Kidney capillary endothelial cell (primary cell): Measurements from ENCODE around the gene CIITA.
"Not testable (repeated sequence)": the region's sequence is repeated elsewhere in the genome, so short reads cannot be mapped to it uniquely, and the experiment has no call there.

Experiments
- DNase-seq: peaks from one replicate; pipeline ENCODE4 v3.0.0-alpha.2; 2018; ENCODE audit warnings: low spot score

CIITA gene

DNA sequence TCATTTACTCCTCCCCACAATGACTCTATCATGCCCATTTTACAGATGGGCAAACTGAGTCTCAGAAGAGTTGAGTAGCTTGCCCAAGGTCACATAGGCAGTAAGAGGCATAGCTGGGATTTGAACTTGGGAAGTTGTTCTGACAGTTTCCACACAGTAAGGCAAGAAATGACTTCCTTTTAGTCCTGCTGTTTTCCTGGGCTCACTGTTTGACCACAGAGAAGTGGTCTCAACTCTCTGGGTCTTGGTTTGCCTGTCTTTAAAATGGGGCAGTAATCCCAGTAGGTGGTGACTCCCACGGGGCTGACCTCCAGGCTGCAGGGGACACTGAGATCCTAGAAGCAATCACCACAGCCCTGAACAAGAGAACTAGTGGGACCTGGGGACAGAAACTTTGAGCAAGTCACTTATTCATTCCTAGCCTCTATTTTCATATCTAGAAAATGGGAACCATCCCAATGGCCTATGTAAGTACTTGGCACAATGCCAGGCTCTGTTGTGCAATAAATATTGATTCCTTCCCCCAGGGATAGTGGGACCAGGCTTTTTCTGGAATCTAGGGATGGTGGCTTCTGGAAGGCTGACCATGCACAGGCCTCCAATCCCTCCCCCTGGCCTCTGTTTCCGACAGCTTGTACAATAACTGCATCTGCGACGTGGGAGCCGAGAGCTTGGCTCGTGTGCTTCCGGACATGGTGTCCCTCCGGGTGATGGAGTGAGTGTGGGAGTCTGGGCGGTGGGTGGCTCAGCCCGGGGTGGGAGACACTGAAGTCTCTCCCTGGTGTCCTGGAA lies 44.7 kb downstream of the CIITA start:
- no peak for DNase-seq

DNA sequence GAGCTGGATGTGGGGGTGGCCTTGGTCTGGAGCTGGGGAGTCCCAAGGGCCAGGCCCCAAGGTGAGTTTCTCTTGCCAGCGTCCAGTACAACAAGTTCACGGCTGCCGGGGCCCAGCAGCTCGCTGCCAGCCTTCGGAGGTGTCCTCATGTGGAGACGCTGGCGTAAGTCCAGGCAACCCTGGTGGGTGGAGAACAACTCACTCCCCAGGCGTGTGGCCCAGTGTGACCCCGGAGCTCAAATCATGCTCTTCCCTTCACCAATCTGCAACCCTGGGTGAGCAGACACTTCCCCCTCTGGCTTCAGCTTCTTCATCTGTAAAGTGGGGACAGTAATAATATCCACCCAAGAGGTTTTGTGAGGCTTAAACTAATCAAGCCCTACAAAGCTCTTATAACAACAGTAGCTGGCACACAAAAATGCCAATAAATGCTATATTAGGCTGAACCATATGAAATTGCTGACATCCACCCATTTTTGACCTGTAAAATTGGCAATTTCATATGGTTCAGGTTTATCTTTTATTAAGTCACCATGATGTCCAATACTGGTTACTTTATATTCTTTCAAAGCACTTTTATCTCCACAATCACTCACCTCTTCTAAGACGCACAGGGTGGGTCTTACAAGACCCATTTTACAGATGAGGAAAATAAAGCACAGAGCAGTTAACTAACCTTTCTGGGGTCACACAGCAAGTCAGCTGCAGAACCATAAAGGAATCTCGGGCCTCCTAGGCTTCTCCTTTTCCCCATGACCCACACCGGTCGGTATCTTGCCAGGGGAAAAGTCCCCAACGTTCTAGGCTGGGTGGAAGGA lies 45.5 kb downstream of the CIITA start:
- DNase-seq, result no peak

DNA sequence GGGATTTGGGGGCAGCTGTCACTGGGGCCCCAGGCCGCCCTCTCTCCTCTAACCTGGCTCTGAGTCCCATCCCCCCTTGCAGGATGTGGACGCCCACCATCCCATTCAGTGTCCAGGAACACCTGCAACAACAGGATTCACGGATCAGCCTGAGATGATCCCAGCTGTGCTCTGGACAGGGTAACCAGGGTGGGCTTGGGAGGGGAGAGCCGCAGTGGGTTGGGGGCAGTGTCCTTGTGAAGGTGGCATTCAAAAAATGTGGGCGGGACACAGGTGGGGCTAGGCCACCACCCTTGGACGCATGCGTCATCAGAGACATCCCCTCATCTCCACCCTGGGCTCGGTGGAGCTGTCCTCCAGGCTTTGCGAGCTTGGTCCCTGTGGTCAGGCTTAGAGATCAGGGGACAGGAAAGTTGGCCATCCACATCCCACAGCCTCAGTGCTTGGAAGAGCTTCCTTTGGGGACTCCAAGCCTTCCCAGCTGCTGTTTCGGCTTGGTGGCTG lies 46.2 kb downstream of the CIITA start:
- no peak for DNase-seq

DNA sequence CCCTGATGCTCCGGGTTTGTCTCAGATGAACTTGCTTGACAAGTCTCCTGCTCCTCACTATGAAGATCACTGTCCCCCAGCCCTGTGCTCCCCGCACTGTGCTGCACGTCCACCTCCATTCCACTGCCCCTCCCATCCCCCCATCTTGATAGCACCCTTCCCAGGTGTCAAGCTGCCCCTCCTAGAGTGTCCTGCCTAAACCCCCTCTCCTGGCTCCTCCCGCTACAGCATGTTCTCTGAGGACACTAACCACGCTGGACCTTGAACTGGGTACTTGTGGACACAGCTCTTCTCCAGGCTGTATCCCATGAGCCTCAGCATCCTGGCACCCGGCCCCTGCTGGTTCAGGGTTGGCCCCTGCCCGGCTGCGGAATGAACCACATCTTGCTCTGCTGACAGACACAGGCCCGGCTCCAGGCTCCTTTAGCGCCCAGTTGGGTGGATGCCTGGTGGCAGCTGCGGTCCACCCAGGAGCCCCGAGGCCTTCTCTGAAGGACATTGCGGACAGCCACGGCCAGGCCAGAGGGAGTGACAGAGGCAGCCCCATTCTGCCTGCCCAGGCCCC lies 46.7 kb downstream of the CIITA start:
- DNase-seq, result no peak

DNA sequence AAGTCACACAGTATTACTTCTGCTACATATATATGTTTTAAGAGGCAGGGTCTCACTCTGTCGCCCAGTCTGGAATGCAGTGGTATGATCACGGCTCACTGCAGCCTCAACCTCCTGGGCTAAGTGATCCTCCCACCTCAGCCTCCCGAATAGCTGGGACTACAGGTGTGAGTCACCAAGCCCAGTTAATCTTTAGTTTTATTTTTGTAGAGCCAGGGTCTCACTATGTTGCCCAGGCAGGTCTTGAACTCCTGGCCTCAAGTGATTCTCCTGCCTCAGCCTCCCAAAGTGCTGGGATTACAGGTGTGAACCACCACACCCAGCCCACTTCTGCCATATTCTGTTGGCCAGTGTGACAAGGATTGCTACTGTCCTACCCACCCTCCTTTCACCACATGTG lies 48.3 kb downstream of the CIITA start:
- DNase-seq, result not testable (repeated sequence)

DNA sequence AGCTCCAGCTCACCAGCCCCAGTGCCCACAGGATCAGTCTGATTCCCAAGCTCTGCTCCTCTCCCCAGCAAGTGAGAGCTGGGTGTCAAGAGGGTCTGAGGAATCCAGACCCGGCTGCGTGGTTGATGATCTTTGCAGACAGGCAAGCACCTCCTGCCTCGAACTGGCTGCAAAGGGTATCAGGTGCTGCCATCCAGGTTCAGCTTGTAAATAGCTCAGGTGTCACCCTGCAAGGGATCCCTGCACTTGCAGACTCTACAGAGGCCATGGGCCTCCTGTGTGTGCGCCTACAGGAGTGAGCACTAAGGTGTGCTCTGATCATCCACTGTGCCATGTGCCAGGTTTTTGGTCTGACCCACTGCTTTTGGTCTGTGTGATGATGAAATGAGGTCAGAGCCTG lies 49.1 kb downstream of the CIITA start:
- DNase-seq, result no peak

DNA sequence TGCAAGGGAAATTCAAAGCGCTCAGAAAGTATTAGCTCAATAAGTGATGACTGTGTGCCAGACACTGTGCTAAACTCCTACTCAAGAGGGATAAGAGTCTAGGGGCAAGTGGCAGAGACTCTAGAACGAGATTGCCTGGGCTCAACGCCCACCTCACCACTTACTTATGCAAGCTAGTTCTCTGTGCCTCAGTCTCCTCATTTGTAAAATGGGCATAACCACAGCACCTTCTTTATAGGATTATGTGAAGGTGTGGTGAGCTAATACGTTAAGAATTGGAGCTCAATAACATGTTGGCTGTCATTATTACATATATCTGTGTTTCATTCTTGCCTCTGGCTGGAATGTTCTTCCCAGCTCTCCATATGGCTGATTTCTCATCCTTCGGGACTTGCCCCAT lies 49.9 kb downstream of the CIITA start:
- no peak for DNase-seq

DNA sequence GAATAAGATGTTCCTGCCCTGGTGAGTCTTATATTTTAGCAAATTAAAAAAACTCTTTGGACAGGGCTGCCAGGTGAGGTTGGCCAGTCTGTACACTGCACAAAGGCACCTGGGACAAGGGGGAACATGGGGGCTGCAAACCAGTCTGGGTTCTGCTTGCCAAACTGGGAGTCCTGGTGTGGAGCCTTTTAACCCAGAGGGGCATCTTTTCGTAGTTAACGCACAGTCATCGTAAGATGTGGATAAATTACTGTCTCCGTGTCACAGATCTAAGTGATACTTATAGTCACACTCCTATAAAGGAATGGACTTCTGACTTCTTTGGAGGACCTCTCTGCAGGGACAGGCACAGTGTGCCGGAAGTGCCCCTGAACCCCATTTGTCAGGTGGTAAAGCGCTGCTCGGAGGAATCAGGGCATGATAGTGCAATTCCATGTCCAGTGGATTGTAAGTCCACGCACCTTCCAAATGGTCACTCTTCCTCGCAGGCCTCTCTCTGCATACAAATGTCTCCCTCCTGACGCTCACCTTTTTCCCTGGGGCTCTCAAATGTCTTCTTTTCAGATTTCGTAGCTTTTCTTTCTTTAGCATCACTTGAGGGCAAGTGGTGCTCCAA lies 50.6 kb downstream of the CIITA start:
- DNase-seq, result no peak

DNA sequence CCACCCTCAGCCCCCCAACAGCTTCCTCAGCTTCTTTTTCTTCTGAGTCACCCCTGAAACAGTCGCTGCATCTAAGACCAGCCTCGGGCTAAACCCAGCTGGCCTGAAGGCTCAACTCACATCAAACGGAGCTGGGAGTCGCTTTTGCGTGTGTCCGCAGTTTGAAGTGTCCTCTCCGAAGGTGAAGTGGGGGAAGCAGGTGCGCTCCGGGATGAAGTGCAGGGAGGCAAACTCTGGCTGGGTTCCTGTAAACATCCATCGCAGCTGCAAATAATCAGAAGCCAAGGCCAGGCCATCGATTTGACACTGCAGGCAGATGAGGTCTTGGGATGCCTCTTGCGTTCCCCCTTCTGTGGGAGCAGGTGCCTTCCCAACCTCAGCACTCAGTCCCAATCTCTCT lies 52.1 kb downstream of the CIITA start:
- not testable (repeated sequence) for DNase-seq

DNA sequence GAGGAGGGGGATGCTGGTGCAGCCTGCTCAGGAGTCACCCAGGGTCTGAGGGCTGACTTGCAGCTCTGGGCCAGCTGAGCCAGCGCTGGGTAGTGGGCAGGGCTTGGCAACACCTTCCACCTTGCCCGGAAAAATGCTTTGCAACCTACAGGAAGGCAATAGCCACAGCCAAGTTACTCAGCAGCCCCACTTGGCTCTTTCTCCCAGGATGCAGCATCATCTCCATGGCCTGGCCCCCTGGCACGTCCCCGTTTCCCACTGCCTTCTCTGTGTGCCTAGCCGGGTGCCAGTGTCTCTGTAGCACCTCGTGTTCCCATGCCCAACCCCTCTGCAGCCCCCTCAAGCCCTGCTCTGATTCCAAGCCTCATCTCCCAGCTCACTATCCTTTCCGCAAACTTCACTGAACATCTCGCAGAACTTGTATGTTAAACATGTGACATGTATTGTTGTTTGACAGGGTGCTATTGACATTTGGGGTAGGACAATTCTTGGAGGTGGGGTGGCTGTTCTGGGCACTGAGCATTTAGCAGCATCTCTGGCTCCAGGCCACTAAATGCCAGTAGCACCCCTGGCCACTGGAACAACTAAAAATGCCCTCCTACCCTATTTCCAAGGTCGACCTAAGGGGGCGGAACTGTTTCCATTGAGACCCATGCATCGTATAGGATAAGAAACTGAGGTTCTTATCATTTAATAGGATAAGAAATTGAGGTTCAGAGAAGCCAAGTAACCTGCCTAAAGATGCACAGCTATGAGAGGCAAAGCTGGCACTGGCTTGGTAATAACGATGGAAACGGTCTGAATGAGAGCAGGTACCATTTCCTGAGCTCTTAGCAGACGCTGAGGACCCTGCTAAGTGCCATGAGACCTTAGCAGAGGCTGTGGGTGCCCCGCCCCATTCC lies 53.1 kb downstream of the CIITA start:
- no peak for DNase-seq

DNA sequence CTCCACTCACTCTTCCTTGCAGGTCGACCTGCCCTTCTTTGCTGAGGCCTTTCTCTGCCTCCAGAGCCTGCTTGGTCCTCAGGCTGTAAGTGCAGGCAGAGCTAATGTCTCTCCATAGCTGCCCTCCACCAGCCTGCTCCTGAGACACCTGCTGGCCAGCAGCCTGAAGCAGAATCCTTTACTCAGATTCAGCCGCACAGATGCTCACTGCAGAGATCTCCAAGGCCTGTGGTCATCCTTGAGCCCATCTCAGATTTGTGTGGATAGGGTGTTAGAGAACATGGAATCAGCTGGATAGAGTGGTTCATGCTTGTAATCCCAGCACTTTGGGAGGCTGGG lies 53.7 kb downstream of the CIITA start:
- no peak for DNase-seq

DNA sequence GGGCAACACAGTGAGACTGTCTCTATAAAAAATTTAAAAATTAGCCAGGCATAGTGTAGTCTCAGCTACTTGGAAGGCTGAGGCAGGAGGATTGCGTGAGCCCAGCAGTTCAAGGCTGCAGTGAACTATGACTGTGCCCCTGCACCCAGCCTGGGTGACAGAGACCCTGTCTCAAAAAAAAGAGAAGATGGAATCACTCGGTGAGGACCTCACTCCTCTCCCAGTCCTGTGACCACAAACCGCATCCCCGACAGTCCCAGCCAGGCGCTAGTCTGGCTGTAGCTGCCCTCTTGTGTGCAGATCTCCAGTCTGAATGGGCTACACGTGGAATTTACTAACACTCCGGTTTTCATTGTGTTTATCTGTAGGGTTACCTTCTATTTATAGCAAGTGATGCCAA lies 54.1 kb downstream of the CIITA start:
- no peak for DNase-seq

DNA sequence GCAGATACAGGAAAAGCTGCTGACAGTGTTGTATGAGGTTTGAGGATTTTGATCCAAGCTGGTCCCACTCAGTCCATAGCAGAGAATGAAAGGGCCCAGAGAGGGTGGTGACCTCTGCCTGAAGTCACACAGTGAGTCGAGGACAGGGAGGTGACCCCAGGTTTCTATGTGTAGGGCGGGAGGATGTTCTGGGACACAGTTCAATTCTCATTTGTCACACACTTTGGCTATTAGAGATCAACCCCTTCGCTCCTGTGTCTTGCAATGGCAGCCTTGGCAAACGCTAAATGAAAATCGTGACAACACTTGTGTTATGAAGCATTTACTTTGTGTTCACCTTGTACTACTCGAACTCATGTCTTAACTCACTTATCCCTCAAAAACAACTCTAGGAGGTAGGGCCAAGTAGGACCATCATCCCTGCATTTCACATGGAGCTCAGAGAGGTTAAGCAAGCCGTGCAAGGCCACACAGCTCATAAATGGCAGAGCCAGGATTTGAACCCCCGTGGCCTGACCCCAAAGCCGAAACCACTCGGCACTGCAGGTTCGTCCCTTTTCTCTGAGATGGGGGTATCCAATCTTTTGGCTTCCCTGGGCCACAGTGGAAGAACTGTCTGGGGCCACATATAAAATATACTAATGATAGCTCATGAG lies 55.1 kb downstream of the CIITA start:
- DNase-seq, result no peak

DNA sequence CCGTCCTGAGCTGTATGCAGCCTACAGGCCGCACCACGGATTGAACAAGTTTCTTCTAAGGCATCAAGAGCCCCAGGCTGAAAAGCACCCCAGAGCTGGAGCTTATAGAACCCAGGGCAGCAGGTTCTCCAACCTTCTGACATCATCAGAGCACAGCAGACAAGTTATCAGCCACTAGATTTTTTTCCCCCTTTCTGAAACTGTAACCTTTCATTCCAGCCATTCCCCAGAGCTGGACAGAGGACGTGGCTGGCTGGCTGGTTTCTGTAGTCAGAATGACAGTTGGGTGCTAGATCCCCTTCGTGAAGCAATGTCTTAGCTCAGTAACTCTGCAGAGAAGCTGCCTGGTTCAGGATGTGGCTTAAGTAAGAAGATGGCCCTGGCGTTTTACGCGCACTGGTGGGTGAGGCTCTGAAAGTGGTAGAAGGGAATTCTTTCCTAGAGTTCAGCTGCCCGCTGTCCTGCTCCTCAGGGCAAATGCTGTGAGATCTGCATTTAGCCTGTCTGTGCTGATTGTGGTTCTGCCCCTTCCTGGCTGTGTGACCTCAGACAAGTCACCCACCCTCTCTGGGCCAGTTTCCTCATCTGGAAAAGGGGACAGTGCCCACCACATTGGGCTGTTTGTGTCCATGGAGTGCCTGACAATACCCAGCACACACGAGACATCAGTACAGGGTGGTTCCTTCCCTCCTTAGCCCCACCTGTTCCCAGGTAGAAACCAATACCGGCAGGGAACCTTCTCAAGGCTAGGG lies 56.1 kb downstream of the CIITA start:
- no peak for DNase-seq

DNA sequence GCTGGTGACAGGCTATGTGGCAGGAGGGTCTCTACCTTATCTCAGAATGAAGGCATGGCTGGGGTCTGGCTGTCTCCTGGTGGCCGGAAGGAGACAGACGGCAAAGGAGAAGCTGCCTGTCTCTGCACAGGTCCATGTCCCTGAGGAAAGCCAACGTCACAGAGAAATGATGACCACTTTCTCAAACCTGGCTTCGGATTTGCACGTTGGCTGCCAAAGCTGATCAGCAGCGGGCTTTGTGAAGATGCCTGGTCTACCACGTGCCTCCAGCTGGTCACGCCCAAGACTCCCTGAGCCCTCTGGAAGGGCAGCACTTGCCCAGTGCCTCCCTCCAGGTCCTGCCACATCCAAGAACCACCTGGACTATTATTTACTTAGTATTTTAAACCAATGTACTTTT lies 56.9 kb downstream of the CIITA start:
- DNase-seq, result no peak

DNA sequence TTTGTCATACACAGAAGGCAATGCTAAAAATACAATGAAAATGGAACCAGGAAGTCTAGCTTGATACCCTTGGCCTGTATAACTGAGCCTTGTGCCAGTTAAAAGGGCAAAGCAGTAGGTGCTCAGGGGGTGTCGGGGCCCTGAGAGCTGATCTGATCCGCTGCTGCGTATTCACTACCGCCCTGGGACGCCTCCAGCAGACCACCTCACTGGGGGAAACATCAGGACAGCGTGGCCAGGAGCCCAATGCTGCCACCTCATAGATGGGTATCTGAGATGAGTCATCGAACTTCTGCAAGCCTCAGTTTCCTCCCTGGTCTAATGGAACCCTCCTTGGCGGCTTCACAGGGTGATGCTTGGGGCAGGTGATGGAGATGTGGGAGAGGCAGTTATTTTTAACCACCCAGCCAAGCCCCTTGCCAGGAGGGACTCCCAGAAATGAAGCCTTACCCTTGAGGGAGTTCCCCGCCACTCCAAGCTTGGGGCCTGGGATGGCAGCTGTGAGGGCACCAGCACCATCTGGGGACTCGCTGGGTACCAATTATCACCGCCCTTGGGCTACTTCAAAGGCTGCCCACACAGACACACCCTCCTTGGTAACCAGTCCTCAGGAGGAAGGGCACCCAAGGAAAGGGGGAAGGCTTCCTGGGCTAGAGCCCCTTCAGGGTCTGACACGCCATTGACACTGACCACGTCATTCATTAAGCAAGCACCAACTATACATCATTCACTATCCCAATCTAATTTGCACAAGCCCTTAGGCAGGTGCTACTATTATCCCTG lies 57.5 kb downstream of the CIITA start:
- DNase-seq, result no peak

DNA sequence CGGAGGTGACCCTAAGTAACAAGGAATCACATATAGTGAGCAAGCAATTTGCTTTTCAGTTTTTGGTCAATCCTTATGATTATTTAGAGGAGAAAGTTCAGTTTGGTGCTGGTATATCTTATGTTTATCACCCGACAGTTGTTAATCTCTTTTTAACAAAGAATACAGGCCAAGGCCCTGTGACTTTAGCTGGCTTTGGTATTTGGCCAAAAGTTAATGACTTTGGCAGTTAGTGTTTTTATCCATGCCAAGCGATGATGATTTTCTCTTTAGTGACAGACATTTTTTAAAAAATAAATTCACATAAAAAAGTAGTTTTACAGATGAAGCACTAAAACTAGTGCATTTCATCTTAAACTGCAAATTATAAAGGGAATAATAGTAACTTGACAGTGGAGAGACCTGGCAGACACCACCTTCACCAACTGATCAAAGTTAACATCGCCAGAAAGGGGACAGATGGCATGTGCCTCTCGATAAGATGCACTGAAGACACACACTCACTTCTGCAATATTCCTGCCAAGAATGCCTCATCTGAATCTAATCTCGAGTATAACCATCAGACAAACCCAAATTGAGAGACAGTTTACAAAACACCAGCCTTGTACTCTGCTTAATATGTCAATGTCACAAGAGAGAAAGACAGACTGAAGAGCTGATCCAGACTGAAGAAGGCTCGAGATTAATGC lies 58.4 kb downstream of the CIITA start:
- DNase-seq, result no peak

DNA sequence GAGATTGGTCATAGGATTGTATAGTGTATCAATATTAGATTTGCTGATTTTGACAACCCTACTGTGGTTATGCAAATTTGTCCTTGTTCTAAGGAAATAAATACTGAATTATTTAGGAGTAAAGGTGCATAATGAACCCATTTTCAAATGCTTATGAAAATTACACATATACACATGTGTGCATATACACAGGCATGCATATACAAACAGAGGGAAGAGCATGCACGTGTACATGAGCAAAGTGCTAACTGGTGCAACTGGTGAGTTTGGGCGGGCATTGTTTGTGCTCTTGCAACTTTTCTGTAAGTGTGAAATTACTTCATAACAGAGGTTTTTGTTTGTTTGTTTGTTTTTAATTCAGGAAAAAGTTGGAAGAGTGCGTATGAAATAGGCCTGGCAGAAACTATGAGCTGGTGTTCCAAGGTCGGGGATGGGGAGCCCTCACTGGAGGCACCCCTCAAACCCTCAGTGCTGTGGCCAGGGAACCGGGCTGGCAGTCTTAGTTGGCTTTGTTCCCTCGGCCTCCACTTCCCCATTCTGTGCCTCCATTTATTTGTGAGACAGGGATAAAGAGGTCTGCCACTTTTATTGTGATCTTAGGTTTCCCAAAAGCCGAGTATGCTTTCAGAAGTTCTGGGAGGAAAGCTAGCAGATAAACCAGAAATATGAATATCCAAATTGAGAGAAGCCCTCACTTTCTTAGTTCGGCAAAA lies 59.4 kb downstream of the CIITA start:
- DNase-seq, result no peak
